Kidney (tissue), 14 donors: ENCODE data around the gene SH3PXD2A. TPM values are rescaled to one million over a fixed set of nuclear protein-coding genes. Genes with fewer than 3 reads are reported as not detected.

Experiments
- DNase-seq, 5 donors: peaks; one replicate each; pipeline ENCODE4 v3.0.0-alpha.2; 2013 to 2020
- FAIRE-seq: peaks from 2 replicates; lab custom pipeline; 2012; peaks lifted over from hg19 to GRCh38; lab: Jason Lieb, UNC
- H3K27ac ChIP-seq, 2 donors: one replicate each; pipeline ENCODE4 v1.7.0; 2013; ENCODE audit warnings: low read depth in 2 of 2, low read length in 2 of 2, inconsistent platforms in 1 of 2
- H3K27me3 ChIP-seq: one replicate; pipeline ENCODE4 v1.7.1; 2013; ENCODE audit warnings: low read length, inconsistent platforms; ENCODE audit not compliant: control insufficient read depth, insufficient read depth
- H3K36me3 ChIP-seq, 3 donors: one replicate each; pipeline versions ENCODE4 v1.7.0 to v1.7.1; 2013; ENCODE audit warnings: low read length in 3 of 3, control low read depth in 1 of 3, inconsistent platforms in 1 of 3; ENCODE audit not compliant: insufficient read depth in 3 of 3, control insufficient read depth in 2 of 3
- H3K4me1 ChIP-seq, 3 donors: one replicate each; pipeline versions ENCODE4 v1.7.0 to v1.7.1; 2013; ENCODE audit warnings: low read length in 3 of 3, inconsistent platforms in 1 of 3, low read depth in 1 of 3; ENCODE audit not compliant: control insufficient read depth in 2 of 3, insufficient read depth in 2 of 3
- H3K4me3 ChIP-seq, 3 donors: one replicate each; pipeline versions ENCODE4 v1.7.0 to v1.8.1; 2013; ENCODE audit warnings: low read length in 3 of 3, control low read depth in 1 of 3, inconsistent platforms in 1 of 3
- H3K9ac ChIP-seq, 3 donors: one replicate each; pipeline versions ENCODE4 v1.7.0 to v1.7.1; 2013; ENCODE audit warnings: low read length in 3 of 3, control low read depth in 1 of 3, inconsistent platforms in 1 of 3
- H3K9me3 ChIP-seq, 3 donors: one replicate each; pipeline versions ENCODE4 v1.7.0 to v1.7.1; 2013; ENCODE audit warnings: low read length in 3 of 3, control low read depth in 1 of 3, inconsistent platforms in 1 of 3; ENCODE audit not compliant: control insufficient read depth in 2 of 3, insufficient read depth in 1 of 3
- CTCF ChIP-seq: IDR thresholded peaks from 3 replicates; pipeline ENCODE4 v1.5.1; 2012; ENCODE audit warnings: mild to moderate bottlenecking, moderate library complexity, borderline replicate concordance; ENCODE audit not compliant: insufficient read depth; ENCODE audit errors: extremely low read depth
- intact Hi-C: fragments of 100-400 bp; cut with DNase I; formaldehyde crosslinking; loops from one replicate; pipeline ENCODE4 v1.11.1; 2022
- polyA plus RNA-seq: library from polyadenylated mRNA; stranded (reverse); fragments of 350-450 nt; fragmentation: Illumina TruSeq; extraction: RNeasy Lipid Tissue Mini Kit (QIAGEN cat#74804); gene quantifications from one replicate; pipeline ENCODE4 v1.2.3, GENCODE V29; 2014; ENCODE audit warnings: low read depth, low replicate concordance; ENCODE audit not compliant: insufficient read depth
- total RNA-seq: library from RNA; stranded (reverse); fragmentation: NEBNext Ultra II Directional; extraction: Animal tissue kit (Norgen Biotek cat#: 25700); gene quantifications from one replicate; pipeline ENCODE4 v1.2.1, GENCODE V29; 2021
- donor health status: control.
- donor health status: control.
- donor health status: control.
- donor health status: control.
- donor health status: control.
- donor health status: DM: yes; HTN: yes; CAD: no.
- donor health status: Normal renal cell carcinoma (clear cell type).

Gene SH3PXD2A
- total and polyA plus RNA-seq, 2 donors from 2014 or later: 2.4 to 20.1 TPM

GRCh38 chr10:103692436-103692951 is 162.9 kb downstream of the SH3PXD2A start:
- intact Hi-C loops: no loop called here
- Histone ChIP-seq H3K36me3 (no peaks in the 10 kb centered on the region), H3K9ac (no peak overlapping the region), H3K4me1 (peaks cover 4 to 11% (median 6%) of the 10 kb centered on the region in 3 donors), H3K4me3 (peak overlapping the region in 1 of 3 donors; percentile 22), H3K27ac (no peak overlapping the region), H3K27me3 (peaks cover 6% of the 10 kb centered on the region), H3K9me3 (no peaks in the 10 kb centered on the region)
- DNase-seq (peak in 4 of 5 donors; percentile 62 to 78 (median 74)), FAIRE-seq (no peak)
- TF ChIP-seq CTCF: no peak

GRCh38 chr10:103691723-103692435 is 163.5 kb downstream of the SH3PXD2A start:
- FAIRE-seq (no peak), DNase-seq (peak in 2 of 5 donors; percentile 42 to 75)
- H3K27me3 ChIP-seq: peaks cover 6% of the 10 kb centered on the region
- peaks cover 4 to 11% (median 6%) of the 10 kb centered on the region in 3 donors for H3K4me1 ChIP-seq
- no peaks in the 10 kb centered on the region for H3K9me3 ChIP-seq
- no peak for TF ChIP-seq CTCF
- H3K36me3 ChIP-seq: no peaks in the 10 kb centered on the region
- H3K4me3 ChIP-seq: no peak overlapping the region
- intact Hi-C loops: no loop called here
- H3K9ac ChIP-seq: no peak overlapping the region
- H3K27ac ChIP-seq: no peak overlapping the region

- H3K4me3 ChIP-seq: no peak overlapping the region
- no peaks in the 10 kb centered on the region for H3K36me3 ChIP-seq
- DNase-seq: no peak
- peaks cover 6% of the 10 kb centered on the region for H3K27me3 ChIP-seq
- TF ChIP-seq CTCF: no peak
- intact Hi-C loops: no loop called here
- H3K4me1 ChIP-seq: peaks cover 4 to 6% (median 6%) of the 10 kb centered on the region in 3 donors
- no peak overlapping the region for H3K9ac ChIP-seq
- no peak for FAIRE-seq
- H3K27ac ChIP-seq: no peak overlapping the region
- H3K9me3 ChIP-seq: no peaks in the 10 kb centered on the region
Observed at GRCh38 chr10:103691267-103691666, 164.1 kb downstream of the SH3PXD2A start.
